LoVo (cell line): Measurements from ENCODE around the gene PPP3CB.

ENCODE experiments used
- DNase-seq: peaks from one replicate; pipeline ENCODE4 v3.0.0-alpha.2; 2016; ENCODE audit warnings: low spot score

PPP3CB gene

DNA sequence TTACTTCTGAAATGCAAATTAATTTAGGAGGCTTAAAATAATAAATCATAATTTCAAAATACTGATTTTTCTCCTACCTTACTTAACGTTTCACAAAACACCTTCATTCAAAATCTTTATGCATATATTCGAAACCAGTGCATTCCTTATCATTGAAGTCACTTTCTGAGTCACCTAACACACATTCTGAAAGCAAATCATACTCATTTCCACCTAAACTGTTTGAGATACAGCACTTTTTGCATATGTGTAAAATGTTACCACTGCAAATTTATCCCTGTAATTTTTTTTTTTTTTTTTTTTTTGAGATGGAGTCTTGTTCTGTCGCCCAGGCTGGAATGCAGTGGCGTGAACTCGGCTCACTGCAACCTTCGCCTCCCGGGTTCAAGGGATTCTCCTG, 15.7 kb downstream of the PPP3CB start:
- no peak for DNase-seq

DNA sequence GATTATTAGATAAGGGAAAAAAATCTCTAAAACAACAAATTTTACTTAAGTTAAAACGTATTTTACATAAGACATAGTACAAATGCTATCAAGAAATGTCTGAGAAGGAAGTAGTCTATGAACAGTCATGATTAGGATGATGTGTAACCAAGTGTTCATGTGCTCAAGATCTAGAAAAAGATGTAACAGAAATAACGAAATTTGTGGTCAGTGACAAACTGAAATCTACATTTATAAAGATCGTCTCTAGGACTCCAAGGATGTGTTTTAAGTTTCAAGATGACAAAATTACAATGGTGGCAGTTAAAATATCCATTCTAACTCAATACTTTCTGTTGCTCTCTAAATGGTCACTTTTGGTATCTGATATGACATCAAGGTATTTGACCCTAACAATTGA, 17.2 kb downstream of the PPP3CB start:
- no peak for DNase-seq

DNA sequence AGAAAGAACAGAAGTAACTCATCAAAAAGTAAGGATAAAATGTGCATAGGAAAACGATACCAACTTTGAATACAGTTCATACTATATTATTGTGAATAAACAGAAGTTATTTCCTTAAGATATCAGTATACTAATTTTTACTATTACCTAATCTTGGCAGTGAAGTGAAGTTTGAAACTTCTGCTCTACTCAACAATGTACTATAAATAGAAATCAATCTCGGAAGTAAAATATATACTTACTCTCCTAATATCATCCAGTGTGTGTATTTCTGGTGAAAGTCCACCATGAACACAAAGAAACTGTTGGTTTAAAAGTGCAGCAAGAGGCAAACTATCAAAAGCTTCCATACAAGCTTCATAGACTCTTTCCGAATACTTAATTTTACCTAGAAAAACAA, 24.6 kb downstream of the PPP3CB start:
- DNase-seq, result no peak

GRCh38 chr10:73469579-73469978, 26.2 kb downstream of the PPP3CB start:
- no peak for DNase-seq

- DNase-seq, result no peak
These were observed 28.6 kb downstream of the PPP3CB start for GRCh38 chr10:73467206-73467605.

DNA sequence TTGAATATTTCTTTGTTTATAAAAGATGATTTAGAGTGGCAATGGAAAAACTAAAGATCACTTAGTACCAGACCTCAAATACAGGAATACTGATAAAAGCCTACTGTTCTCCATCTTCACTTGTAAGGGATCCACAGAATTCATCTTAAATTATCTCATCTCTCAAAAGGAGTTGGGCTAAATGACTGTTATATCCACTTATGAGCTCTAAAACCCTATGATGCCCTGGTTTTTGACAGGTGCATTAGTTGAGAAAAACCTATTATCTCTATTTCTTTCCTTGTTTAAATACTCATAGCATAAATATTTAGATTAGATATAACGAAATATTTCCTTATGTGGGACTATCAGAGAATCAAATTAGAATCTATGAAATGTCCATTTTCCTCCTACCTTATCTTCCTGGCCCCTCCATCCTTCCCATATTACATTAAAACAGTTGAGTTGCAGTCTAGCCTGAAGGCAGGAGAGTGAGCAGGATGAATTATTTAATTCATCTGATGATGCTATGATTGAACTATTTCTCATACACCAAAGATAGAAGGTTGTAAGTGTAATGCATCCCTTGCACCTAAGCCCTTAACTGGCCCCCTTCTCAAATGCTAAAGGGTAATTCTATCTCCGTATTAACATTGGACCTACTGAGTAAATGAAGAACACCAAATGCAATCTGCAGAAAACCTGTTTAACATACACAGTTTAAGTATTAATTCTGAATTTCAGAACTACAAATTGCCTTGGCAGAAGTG, 29.7 kb downstream of the PPP3CB start:
- DNase-seq, result no peak

- no peak for DNase-seq
These were observed 34.9 kb downstream of the PPP3CB start for GRCh38 chr10:73460897-73461296.

GRCh38 chr10:73459683-73460314, 36.0 kb downstream of the PPP3CB start:
- DNase-seq, result no peak

DNA sequence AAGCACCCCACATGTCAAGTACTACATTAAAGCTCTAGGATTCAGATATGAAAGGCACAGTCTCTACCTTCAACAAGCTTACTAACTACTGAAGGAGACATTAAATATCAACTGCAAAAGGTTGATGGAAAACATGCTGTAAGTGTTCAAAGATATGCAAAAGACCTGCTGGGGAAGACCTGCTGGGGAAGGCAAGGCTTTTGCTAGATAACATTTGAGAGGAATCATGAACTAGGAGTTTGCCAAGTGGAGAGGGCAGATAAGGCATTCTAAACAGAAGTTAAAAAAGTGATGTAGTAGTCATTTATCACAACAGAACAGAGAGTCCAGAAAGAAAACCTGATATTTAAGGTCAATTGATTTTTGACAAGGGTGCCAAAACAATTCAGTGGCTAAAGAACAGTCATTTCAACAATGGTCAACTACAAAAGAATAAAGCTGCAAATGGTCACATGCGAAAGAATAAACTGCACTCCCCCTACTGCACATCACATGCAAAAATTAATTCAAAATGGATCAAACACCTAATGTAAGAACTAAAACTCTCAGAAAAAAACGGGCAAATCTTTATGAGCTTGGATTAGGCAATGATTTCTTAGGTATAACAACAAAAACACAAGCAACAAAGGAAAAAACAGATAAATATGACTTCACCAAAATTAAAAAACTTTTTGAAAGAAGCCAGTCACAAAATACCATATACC, 39.5 kb downstream of the PPP3CB start:
- DNase-seq, result no peak

- no peak for DNase-seq
These were observed 46.7 kb downstream of the PPP3CB start for GRCh38 chr10:73449113-73449512.

GRCh38 chr10:73448384-73448783, 47.4 kb downstream of the PPP3CB start:
- no peak for DNase-seq

DNA sequence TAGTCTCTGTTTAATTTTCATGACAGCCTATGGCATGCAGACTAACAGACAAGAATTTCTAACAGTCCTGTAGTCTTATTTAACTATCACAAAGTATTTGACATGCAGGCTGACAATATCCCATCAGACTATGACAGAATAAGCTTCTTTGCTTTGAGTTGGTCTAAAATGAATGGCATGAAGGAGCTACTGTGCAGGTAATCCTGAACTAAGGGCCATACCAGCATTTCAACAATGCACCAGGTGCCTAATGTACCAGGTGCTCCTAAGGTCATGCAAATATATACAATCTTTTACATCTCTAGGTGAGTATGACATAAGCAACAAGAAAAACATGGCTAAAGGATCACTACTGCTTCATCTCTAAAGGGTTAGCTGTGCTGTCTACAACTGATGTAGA, 48.9 kb downstream of the PPP3CB start:
- no peak for DNase-seq

GRCh38 chr10:73444457-73444856, 51.4 kb downstream of the PPP3CB start:
- no peak for DNase-seq

GRCh38 chr10:73439605-73440312, 56.1 kb downstream of the PPP3CB start:
- DNase-seq, result no peak

- DNase-seq, result no peak
These were observed 56.8 kb downstream of the PPP3CB start for GRCh38 chr10:73439055-73439454.

DNA sequence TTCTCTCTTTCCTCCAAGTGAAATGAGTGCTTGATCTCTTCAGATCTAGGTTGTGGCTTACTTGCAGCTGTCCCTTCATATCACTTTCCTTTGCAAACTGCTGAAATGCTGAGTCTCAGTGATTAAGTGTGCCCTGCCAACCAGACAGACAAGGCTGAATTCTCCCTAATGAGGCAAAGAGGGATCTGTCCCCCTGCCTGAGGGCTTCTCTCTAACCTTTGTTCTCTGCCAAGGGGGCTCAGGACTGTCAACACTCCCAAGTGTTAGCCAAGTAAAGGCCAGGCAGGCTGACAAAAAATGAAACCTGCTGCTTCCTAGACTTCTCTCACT, 62.3 kb downstream of the PPP3CB start, which contains the start of gene MSS51:
Gene MSS51, minus strand, starts transcription at position 24 of the 330 bp plus-strand sequence. CDS start 5,277 bp downstream, outside the sequence.
- no peak for DNase-seq

DNA sequence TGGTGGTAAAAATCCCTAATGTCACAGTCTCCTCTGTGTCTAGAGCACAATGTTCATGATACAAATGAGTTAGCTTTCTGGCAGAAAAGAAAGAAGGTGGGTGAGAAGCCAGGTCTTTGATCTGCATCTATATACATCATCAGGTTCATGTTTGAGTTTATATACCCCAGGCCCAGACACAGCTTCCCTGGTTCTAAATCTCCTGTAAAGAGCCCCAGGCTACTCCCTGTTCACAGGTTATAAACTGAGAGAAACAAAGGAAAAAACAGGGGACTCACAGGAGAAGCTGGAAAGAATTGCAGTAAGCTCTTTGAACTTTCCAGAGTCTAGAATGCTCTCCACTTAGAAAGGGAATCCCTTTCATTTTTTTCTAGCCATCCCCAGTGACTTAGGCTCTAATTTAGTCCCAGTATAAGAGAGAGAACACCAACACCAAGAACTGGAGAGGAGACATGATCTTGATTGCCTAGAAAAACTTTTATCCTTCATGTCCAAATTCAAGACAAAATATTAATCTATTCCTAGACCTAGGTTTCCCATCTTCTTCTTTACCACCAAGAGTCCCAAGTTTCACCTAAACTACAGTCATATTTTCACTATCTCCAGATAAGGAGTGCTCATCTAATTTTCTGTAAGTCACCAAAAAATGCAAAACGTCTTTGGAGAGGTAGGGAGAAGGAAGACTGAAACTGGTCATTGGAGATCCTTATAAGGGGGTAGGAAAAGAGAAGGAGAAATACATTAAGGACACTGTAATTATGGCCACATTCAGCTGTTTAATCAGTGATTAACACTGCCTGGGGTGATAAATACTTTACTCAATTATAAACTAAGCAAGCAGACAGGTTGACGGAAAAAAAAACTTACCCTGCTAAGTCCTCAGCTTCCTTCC, 62.9 kb downstream of the PPP3CB start:
- DNase-seq, result no peak

- no peak for DNase-seq
These were observed 69.5 kb downstream of the PPP3CB start for GRCh38 chr10:73426318-73426717.

DNA sequence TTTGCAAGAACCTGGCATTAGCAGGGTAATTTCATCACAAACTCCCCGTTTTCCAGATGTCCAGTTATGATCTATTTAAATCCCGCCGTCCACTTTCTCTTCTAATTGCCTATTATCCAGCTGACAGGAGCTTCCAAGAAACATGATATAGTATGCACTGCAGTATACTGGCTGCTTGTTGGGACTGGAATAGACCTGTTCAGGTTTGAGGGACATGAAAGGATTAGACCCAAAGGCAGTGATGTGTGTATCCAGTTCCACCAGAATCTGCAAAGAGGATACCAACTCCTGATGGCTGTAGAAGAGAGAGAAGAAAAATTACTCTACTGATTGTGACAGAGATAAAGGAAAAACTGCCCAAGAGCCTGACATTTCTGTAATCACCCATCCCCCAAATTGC, 71.3 kb downstream of the PPP3CB start:
- no peak for DNase-seq

- no peak for DNase-seq
These were observed 72.5 kb downstream of the PPP3CB start for GRCh38 chr10:73423309-73423708.

DNA sequence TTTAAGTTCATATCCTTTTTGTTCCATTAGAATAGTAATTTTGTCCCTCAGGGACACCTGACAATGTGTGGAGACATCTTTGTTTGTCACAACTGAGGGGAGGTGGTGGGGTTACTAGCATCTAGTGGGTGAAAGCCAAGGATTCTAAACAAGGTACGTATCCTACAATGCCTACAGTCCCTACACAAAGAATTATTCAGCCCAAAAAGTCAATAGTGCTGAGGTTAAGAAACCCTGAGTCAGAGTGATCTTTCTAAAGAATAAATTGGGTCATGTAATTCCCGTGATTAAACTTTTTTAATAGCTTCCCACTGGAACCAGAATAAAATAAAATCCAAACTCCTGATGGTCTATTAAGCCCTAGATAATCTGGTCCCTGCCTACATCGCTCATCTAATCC, 79.3 kb downstream of the PPP3CB start:
- DNase-seq, result no peak
